Middle frontal gyrus (tissue), 1 donor: ENCODE data around the gene SAMD8.

Experiments
- DNase-seq: peaks from one replicate; pipeline ENCODE4 v3.0.0-alpha.2; 2015; ENCODE audit warnings: low spot score; ENCODE audit errors: extremely low spot score

The SAMD8 gene

DNA sequence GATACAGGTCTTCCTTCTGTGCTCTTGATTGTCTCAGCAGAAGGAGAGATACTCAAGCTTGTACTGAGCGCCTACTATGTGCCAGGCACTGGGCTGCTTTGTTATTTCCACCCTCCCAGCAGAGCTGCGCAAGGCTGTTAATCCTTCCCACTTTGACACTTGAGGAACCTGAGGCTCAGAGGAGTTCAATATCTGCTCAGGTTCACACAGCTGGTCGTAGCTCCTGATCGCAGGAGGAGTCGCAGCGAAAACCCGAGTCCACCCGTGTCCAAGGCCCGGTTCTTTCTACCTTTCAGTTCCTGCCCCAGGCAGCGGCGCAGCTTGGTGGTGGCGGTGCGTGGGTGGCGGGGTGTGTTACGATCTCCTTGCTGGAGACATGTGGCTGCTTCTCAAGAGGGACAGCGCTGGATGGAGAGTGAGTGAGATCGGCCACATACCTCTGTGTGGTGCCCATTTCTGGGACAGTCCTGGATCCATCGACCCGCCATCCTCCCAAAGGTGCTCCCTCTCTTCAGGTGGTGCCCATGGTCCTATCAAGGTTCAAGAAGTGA is 26.5 kb upstream of the SAMD8 start:
- no peak for DNase-seq

- no peak for DNase-seq
These were observed 25.1 kb upstream of the SAMD8 start for GRCh38 chr10:75086278-75086934.

DNA sequence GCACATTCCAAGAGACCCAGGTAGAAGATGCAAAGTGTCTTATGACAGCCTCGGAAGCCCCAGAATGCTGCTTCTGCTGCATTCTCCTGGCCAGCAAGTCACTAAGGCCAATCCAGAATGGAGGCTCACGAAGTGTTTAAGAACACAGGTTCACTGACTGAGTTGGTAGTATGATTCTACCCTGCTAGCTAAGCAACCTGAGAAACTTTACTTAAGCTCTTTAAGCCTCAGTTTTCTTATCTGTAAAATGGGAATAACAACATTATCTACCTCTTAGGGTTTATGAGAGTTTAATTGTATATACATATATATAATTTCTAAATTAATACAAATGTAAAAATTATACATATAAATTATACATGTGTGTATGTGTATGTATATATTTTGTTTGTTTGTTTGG is 22.8 kb upstream of the SAMD8 start:
- no peak for DNase-seq

- DNase-seq: no peak
These were observed 21.8 kb upstream of the SAMD8 start for GRCh38 chr10:75089634-75090033.

DNA sequence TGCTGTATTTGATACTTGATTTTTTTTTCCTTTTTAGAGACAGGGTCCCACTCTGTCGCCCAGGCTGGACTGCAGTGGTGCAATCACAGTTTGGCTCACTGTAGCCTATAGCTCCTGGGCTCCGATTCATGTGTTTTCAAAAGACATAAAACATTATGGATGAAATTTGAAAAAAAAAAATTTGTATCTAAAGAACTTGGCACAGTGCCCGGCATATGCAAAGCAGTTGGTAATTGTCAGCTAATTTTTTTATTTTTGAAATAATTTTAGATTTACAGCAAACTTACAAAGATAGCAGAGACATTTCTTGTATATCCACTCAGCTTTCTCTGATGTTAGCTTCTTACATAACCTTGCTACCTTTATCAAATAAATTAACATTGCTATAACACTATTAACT is 20.3 kb upstream of the SAMD8 start:
- no peak for DNase-seq

- no peak for DNase-seq
These were observed 17.0 kb upstream of the SAMD8 start for GRCh38 chr10:75094465-75094864.

DNA sequence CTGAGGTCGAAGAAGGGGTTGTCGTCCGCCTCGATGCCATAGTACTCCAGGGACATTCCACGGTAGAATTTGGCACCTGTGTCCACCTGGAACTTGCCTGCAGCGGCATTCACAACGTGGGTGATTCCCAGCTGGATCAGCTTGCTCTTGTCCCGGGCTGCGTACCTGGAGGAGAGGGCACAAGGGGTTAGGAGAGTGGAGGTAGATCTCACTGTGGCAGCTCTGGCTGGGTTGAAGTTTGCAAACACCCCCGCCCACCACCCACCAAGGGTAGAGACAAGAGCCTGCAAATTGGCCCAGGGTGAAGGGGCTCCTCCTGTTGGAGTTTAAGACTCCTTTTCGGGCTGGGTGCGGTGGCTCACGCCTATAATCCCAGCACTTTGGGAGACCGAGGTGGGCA is 15.8 kb upstream of the SAMD8 start:
- DNase-seq: no peak

DNA sequence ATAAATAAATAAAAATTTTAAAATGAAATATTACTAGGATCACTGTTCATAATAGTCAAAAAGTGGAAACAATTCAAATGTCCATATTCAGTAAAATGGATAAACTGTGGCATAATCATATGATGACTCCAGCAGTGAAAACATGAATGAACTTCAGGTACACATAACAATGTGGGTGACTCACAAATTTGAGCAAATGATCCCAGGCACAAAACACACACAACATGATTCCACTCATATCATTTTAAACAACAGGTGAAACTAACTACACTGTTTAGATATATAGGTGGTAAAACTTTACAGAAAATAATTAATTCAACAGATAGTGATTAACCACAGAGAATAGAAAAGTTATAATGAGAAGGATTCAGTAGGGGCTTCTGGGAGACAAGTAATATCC is 14.7 kb upstream of the SAMD8 start:
- DNase-seq: no peak

DNA sequence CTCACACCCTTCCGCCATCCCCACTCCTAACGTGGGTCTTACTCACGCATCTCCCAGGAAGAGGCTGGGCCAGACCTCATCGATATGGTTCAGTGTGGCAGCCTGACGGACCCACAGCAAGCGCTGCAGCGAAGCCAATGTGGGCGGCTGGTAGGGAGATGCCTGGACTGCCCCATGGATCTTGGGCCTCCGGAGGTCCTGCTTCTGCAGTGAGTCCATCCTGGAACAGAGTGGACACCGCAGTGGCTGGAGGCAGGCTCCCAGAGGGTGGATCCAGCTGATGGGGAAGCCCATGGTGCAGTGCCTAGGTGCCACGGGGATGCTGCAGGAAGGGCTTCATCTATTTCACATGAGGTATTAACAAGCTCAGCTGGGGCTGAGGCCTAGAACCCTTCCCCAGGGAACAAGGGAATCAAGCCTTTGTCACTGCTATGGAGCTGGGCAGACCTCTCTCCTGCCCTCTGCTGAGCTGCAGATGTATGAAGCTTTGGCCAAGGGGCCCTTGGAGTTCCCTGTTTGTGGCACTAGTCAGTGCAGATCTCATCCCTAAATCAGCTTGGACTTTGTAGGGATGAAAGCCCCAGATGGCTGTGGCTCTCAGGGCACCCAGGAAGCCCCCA is 13.7 kb upstream of the SAMD8 start:
- no peak for DNase-seq

DNA sequence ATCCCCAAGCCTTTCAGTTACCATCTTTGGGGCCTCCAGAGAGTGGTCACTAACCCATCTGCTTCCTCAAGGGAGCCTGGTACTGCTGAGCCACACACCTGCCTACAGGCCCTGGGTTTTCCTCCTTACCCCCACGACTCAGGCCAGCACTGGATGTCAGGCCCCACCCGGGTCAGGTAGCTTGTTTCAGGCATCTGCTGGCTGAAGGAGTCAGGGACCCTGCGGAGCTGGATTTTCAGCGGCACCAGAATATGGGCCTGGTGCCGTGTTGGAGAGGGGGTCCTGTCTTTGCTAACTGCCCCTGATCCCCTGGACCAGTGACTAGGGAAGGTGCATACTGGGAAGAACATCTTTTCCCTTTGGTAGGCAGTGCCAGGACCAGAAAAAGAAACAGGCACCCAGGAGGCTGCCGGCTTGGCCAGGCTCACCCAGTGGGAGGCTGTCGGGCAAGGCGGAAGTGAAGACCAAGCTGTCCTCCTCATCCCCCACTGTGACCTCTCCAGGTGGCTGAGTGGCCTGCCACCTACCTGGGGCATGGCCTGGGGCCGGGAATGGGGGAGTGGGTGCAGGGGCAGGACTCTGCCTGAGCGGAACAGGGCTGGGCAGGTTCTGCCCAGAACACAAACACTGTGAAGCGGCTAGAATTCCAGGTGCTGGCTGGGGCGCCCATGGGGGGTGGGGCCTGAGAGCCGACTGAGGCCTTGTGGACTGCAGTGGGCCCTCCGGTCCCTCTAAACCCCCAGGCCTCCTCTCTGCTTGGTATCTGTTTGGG is 12.4 kb upstream of the SAMD8 start:
- no peak for DNase-seq

- DNase-seq: peak; percentile 59
These were observed 11.3 kb upstream of the SAMD8 start for GRCh38 chr10:75099952-75100763.

GRCh38 chr10:75100764-75101291 is 10.6 kb upstream of the SAMD8 start:
- DNase-seq: no peak

DNA sequence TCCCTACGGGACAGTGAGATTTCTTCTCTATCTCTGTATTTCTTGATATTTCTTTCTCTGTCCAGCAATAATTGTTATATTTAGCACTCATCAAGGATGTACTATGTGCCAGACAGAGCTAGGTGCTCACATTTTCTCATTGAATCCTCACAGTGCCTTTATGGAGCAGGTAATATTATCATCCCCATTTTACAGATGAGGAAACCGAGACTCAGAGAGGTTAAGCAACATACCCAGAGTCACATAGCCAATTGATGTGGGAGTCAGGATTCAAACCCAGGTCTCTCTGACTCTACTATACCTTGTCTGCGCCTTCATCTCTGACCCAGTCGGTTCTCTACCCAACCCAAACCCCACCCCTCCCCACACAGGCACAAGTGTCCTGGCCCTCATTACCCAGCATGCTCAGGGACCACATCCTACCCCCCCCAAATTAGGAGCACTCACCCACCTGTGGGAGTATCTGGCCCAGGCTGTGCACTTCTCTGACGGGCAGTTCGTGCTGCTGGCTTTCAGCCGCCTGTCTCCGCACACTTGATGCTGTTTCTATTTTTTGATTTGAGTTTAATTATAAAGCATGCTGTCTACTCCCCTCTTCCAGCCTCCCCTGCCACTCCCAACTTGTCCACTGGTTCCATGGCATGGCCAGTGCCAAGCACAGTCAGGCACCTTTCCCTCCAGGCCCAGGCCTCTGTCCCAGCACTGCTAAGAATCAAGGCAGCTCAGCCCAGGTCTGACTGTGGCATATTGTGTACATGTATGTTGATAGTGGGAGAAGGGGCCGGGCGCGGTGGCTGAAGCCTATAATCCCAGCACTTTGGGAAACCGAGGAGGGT is 9.8 kb upstream of the SAMD8 start:
- DNase-seq: no peak

- DNase-seq: no peak
These were observed 8.4 kb upstream of the SAMD8 start for GRCh38 chr10:75102830-75103673.

- no peak for DNase-seq
These were observed 7.4 kb upstream of the SAMD8 start for GRCh38 chr10:75103881-75104686.

- no peak for DNase-seq
These were observed 6.6 kb upstream of the SAMD8 start for GRCh38 chr10:75104842-75105241.

- DNase-seq: no peak
These were observed 5.8 kb upstream of the SAMD8 start for GRCh38 chr10:75105576-75106197.

GRCh38 chr10:75106242-75106641 is 5.2 kb upstream of the SAMD8 start:
- no peak for DNase-seq
